Middle frontal gyrus (tissue), 1 donor: ENCODE measurements around the gene LTBP3.
"Not testable (repeated sequence)": the region's sequence is repeated elsewhere in the genome, so short reads cannot be mapped to it uniquely, and the experiment has no call there.

Source experiments
- DNase-seq: peaks from one replicate; pipeline ENCODE4 v3.0.0-alpha.2; 2015; ENCODE audit warnings: low spot score; ENCODE audit errors: extremely low spot score

LTBP3 gene

DNA sequence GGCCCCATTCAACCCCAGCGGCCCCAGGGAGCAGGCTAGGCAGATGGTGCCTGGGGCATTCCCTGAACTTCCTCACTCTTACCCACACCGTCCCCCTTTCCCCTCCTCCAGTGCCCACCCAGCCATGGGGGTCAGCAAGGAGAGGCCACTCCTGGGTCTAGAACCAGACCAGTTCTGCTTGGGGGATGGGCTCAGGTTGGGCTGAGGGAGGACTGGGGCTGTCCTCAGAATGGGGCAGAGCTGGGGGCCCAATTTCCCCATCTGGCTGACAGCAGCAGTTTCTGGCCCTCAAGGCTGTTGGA, 20.9 kb downstream of the LTBP3 start:
- DNase-seq = no peak

DNA sequence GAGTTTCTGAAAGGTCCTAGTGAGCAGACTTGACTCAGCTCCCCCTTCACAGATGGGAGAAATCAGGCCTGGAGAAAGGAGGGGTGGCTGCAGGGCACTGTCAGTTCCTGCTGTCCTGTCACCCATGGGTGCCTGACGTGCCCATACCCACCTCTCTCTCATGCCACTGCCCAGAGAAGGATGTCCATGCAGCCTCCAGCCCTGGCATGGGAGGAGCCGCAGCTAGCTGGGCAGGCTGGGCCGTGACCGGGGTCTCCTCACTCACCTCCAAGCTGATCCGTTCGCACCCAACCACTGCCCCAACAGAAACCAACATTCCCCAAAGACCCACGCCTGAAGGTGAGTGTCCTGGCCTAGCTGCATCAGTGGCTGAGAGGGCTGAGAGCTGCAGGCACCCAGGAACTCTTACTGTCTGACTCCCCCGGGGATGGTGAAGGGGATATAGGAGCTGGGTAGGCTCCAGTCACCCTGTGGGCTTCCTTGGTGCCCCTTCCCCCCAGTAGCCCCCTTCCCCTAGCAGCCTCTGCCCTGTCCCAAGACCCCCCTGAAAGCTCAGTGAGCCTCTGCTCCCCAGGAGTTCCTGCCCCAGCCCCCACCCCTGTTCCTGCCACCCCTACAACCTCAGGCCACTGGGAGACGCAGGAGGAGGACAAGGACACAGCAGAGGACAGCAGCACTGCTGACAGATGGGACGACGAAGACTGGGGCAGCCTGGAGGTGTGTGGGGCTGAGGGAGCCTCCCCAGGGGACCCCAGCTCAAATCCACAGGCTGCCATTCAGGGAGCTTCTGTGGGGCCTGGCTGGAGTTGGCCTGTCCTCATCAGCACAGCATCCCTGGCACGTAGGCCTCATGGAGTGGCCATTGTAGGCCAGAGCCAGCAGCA, 21.5 kb downstream of the LTBP3 start:
- DNase-seq = no peak

DNA sequence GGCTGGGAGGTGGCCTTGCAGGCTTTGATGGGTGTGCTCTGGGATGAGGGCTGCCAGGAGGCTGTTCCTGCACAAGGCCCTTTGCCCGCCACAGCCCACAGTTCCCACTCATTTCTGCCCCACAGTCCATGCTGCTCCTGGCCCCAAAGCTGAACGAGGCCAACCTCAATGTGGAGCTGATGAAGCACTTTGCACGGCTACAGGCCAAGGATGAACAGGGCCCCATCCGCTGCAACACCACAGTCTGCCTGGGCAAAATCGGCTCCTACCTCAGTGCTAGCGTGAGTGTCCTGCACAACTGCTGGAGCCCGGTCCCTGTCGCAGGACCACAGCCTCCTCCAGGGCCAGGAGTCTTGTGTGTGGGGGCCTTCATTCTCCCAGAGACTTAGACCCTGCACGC, 23.1 kb downstream of the LTBP3 start:
- DNase-seq = no peak

- DNase-seq = no peak
Measured at GRCh38 chr11:65532388-65533064, 25.6 kb downstream of the LTBP3 start.

DNA sequence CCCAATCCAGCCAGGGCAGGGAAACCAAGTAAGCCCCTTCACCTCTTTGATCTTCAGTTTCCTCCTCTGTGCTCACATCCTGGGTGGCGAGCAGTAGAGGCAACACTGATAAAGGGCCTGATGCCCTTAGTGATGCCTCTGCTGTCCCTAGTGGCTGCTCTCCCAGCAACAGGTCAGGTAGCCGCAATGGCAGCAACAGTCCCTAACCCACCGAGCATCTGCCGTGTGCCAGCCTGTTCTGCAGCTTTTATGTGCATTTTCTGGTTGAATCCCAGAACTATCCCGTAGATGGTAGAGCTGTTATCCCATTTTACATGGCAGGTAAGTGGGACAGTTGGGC, 28.0 kb downstream of the LTBP3 start:
- DNase-seq = no peak

DNA sequence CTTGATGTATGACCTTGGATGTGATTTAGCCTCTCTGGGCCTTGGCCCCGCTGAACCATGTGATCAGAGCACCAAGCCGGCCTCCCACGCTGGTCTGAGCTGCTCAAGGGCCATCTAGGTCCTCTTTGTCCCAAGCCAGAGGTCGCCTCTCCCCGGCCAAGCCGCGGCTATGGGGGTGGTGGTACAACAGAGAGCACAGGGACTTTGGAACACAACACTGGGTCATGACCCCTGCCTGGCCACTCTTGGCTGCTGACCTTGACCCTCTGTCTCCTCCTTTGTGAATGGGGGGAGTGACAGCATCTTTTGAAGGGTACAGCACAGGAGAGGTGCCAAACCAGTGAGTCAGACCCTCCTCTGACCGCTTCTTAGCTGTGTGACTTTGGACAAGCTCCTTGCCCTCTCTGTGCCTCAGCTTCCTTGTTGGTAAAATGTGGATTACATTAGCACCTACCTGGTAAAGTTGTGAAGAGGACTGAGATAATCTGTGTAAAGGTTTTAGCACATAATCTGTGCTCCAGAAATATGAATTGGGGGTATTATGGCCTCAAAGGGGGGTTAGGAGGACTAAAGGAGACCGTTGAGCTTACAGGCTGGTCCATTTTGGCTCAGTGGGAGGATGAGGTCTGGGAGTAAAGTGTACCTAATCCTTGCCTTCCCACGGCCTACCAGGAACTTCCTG, 28.5 kb downstream of the LTBP3 start:
- no peak for DNase-seq

GRCh38 chr11:65528819-65529350, 29.3 kb downstream of the LTBP3 start:
- no peak for DNase-seq

DNA sequence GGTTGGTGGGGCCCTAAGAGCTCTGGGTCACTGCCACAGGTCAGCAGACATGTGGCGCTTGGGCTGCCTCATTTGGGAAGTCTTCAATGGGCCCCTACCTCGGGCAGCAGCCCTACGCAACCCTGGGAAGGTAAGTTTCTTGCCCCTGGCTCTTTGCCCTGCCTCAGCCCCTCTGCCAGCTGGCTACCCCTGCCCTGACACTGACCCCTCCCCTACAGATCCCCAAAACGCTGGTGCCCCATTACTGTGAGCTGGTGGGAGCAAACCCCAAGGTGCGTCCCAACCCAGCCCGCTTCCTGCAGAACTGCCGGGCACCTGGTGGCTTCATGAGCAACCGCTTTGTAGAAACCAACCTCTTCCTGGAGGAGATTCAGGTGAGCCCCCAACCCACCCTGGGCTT, 31.4 kb downstream of the LTBP3 start:
- DNase-seq = no peak

- no peak for DNase-seq
Measured at GRCh38 chr11:65525546-65526480, 32.3 kb downstream of the LTBP3 start.

DNA sequence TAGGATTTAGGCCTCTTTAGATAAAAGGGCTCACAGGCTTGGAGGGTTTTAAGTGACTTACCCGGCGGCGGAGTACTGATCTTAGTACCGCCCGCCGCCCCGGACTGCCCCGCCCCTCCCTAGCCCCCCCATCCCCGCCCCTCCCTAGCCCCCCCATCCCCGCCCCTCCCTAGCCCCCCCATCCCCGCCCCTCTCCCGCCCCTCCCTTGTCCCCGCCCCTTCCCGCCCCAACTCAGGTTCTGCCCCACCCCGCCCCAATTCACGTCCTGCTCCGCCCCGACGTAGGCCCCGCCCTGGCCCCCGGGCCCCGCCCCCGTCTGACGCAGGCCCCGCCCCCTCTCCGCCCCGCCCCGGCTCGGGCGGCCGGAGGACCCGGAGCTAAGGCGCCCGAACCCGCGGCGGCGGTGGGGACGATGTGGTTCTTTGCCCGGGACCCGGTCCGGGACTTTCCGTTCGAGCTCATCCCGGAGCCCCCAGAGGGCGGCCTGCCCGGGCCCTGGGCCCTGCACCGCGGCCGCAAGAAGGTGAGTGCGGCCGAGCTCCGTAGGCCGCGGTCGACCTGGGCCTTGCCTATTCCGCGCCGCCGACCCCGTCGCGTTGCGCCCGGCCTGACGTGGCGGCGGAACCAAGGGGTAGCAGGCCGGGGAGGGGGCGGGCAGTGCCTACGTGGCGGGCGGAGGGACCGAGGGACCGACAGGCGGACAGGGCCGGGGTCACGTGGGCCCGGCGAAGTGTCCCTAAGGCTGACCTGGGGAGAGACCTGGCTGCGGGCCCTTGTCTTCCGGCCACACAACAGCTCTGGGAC, 33.2 kb downstream of the LTBP3 start, which contains the start of gene SCYL1:
TSS of gene SCYL1 (plus strand) at position 343 of the 805 bp plus-strand sequence. CDS start at position 414, 71 bp downstream.
- DNase-seq = no peak

GRCh38 chr11:65524014-65524740, 34.0 kb downstream of the LTBP3 start:
- no peak for DNase-seq

DNA sequence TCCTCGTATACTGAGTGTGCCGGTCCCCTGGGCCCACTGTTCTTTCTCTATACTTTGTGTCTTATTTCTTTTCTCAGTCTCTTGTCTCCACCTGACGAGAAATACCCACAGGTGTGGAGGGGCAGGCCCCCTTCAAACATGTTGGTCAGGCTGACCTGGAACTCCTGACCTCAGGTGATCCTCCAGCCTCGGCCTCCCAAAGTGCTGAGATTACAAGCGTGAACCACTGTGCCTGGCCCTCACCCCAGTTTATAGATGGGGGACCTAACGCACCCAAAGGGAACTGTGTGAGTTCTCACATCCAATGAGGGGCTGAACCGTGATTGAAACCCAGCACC, 34.6 kb downstream of the LTBP3 start:
- DNase-seq = not testable (repeated sequence)

DNA sequence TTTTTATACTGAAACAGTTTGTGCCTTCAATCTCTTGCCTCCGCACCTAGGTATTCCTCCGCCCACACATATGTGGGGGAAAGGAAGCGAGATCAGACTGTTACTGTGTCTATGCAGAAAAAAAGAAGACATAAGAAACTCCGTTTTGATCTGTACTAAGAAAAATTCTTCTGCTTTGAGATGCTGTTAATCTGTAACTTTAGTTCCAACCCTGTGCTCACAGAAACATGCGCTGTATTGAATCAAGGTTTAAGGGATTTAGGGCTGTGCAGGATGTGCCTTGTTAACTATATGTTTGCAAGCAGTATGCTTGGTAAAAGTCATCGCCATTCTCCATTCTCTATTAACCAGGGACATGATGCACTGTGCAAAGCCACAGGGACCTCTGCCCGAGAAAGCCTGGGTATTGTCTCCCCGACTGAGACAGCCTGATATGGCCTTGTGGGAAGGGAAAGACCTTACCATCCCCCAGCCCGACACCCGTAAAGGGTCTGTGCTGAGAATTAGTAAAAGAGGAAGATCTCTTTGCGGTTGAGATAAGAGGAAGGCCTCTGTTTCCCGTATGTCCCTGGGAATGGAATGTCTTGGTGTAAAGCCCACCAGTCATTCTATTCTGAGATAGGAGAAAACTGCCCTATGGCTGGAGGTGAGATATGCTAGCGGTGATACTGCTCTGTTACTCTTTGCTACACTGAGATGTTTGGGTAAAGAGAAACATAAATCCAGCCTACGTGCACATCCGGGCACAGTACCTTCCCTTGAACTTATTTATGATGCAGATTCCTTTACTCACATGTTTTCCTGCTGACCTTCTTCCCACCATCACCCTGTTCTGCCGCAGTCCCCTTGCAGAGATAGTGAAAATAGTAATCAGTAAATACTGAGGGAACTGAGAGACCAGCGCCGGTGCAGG, 35.2 kb downstream of the LTBP3 start:
- not testable (repeated sequence) for DNase-seq

- not testable (repeated sequence) for DNase-seq
Measured at GRCh38 chr11:65521777-65522521, 36.2 kb downstream of the LTBP3 start.

DNA sequence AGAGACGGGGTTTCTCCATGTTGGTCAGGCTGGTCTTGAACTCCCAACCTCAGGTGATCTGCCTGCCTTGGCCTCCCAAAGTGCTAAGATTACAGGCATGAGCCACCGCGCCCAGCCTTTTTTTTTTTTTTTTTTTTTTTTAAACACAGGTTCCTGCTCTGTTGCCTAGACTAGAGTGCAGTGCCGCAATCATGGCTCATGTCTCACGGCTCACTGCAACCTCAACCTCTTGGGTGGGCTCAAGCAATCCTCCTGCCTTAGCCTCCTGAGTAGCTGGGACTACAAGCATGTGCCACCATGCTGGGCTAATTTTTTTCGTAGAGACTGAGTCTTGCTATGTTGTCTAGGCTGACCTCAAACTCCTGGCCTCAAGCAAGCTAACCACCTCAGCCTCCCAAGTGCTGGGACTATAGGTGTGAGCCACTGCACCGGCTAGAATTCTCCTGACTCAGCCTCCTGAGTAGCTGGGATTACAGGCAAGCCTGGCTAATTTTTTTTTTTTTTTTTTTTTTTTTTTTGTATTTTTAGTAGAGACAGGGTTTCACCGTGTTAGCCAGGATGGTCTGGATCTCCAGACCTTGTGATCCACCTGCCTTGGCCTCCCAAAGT, 39.1 kb downstream of the LTBP3 start:
- DNase-seq = not testable (repeated sequence)

GRCh38 chr11:65516135-65516968, 41.8 kb downstream of the LTBP3 start:
- no peak for DNase-seq
